Activated CD8-positive, alpha-beta memory T cell treated with anti-CD3 and anti-CD28 coated beads, Interleukin-2, amount 50 U/mL, for 24 hours (primary cell): Measurements from ENCODE around the gene ADAD2.
A peak's percentile ranks its signal among the peaks of the same experiment; 100 is the strongest.

ENCODE experiments used
- DNase-seq: peaks from one replicate; pipeline ENCODE4 v3.0.0-alpha.2; 2020; ENCODE audit errors: extremely low read depth

ADAD2 gene

DNA sequence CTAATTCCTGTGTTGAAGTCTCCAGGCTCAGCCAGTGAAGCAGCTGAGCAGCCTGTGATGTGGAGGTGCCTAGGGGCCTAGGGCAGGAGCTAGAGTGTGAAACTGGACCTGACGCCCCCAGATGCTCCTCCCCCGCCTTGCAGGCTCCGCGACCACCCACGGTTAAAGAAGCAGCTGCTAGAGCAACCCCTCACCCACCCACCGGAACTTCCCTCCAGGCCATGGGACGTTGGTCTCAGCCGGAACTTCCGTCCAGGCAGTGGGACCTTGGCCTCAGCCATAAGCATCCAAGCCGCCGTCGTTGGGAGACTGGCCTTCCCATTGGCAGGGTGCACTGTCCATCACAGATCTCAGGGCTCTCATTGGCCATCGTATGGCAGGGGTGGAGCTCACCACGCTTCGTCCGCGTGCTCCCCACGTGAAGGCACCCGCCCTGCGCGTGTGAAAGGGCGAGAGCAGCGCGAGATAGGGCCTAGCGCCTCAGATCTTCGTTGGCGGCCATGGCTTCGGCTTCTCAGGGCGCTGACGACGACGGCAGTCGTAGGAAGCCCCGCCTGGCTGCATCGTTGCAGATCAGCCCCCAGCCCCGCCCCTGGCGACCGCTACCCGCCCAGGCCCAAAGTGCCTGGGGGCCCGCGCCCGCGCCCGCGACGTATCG lies at the start of gene ADAD2:
TSS of gene ADAD2 (plus strand) at position 427 of the 658 bp plus-strand sequence. CDS start at position 501, 74 bp downstream.
- no peak for DNase-seq

GRCh38 chr16:84143081-84143480 lies 47.9 kb upstream of the ADAD2 start:
- no peak for DNase-seq

DNA sequence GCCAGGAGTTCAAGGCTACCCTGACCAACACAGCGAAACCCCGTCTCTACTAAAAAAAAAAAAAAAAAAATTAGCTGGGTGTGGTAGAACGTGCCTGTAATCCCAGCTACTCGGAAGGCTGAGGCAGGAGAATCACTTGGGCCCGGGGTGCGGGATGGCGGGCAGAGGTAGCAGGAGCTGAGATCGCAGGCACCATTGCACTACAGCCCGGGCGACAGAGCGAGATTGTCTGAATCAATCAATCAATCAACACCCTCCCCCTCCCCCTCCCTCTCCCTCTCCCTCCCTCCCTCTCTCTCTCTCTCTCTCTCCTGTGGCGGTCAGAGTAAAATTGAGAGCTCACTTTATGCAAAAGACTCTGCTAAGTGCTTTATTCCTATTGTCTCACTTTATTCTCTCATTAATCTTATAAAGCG lies 47.2 kb upstream of the ADAD2 start:
- DNase-seq: no peak

GRCh38 chr16:84144209-84144858 lies 46.6 kb upstream of the ADAD2 start:
- no peak for DNase-seq

DNA sequence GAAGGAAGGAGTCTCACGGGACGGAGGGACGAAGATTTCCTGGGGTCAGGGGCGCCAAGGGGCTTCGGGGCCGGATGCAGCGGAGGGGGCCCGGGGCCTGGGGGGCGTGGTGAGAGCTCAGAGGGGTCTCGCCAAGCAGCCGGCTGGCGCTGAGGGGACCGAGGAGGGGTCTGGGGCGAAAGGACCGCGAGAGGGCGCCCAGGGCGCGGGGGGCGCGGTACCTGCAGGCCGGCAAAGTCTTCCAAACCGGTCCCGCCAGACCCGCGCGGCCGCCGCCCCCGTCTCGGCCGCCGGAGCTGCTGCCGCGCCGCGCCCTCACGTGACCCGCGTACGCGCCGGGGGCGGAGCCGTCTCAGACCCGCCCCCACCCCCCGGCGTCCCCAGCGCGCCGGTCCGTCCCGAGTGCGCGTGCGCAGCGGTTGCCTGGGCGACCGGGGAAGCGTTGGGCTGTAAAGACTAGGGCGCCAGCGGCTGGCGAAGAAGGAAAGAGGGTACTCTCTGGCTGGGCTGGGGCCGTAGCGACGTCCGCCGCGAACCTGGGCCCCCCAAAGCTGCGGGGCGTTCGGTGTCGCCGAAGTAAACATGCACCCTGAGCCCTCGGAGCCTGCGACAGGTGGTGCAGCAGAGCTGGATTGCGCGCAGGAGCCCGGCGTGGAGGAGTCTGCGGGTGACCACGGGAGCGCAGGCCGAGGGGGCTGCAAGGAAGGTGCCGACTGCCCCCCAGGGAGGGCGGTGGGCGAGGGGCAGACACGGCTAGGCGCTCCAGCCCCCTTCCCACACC lies 45.9 kb upstream of the ADAD2 start, which contains the start of the genes DNAAF1 and HSDL1:
TSS of gene DNAAF1 (plus strand) at position 450 of the 781 bp plus-strand sequence. CDS start at position 583, 133 bp downstream.
TSS of gene HSDL1 (minus strand) at position 319 of the 781 bp plus-strand sequence. CDS start 13,856 bp downstream, outside the sequence.
- DNase-seq: peak; percentile 70

DNA sequence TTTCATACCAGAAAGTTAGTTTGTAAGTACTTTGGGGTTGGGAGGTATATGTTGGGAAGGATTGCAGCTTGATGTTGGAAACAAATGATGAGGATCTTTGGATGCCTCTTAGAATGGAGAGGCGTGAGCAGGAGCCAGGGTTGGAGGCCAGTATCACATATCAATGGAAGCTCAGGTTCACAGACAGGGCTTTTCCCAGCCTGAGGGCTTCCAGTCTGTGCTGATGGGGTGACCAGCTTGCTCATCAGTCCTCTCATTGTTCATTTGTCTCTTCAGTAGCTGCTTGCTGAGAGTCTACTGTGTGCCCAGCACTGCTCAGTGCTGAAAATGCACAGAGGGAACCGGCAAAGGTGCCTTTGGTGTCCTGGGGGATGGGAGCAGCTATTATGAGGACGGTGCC lies 40.0 kb upstream of the ADAD2 start:
- no peak for DNase-seq

DNA sequence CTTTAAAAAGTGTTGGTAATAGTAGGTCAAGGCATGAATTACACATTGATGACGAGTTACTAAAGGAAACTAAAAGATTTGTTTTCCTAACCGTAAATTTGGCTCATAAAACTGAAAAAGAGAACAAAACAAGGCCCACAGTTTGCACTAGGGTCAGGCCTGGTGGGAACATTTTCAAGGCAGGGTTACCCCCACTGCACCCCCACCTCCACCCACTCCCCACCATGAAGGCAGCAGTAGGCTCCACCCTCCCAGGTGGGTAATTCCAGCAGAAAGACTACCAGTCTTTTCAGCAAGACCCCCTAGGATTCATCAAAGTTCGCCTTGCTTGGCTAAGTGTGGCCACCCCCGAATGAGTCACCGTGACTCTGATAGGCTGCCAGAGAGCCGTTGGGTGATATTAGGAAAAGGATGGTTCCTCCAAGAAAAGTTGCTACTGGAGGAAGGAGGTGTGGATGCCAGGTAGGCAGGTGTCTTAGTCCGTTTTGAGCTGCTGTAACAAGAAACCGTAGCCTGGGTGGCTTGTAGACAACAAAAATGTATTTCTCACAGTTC lies 37.2 kb upstream of the ADAD2 start:
- DNase-seq: no peak

DNA sequence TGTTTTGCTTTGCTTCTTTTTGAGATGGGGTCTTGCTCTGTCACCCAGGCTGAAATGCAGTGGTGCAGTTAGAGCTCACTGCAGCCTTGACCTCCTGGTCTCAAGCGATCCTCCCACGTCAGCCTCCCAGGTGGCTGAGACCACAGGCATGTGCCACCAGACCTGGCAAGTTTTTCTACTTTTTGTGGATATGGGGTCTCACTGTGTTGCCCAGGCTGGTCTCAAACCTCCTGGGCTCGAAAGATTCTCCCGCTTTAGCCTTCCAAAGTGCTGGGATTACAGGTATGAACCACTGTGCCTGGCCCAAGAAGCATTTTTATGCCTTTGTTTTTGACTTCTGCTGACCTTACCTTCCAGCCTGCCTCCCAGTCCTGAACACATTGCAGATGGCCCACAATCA lies 35.7 kb upstream of the ADAD2 start:
- DNase-seq: no peak

DNA sequence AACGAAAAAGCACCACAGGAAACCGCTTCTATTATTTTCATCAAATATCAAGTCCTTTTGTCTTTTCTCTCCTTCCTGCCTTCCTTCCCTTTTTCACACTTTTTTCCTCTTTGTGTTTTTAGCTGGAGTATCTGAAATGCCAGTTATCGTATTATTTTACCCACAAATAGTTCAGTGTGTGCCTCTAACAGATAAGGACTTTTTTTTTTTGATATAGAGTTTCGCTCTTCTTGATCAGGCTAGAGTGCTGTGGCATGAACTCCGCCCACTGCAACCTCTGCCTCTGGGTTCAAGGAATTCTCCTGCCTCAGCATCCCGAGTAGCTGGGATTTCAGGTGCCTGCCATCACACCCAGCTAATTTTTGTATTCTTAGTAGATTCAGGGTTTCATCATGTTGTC lies 35.2 kb upstream of the ADAD2 start:
- no peak for DNase-seq

DNA sequence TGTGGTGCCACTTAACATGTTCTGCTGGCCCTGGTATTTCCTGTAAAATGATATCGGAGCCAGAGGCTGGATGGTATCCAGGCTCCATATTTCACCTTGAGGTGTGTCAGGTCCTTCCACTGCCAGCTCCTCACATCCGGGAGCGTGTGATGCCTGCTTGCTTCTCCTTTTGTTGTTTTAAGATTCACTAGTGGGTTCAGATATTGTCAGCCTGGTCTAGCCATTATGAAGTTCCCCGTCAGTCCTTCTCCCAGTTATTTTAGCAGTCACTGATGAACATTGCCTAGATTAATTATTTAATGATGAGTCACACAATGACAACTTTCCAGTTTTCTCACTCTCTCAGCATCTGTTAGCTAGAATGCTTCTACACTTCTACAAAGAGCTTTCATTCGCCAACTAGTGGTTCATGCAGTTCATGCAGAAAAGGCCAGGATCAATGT lies 34.6 kb upstream of the ADAD2 start:
- DNase-seq: no peak

DNA sequence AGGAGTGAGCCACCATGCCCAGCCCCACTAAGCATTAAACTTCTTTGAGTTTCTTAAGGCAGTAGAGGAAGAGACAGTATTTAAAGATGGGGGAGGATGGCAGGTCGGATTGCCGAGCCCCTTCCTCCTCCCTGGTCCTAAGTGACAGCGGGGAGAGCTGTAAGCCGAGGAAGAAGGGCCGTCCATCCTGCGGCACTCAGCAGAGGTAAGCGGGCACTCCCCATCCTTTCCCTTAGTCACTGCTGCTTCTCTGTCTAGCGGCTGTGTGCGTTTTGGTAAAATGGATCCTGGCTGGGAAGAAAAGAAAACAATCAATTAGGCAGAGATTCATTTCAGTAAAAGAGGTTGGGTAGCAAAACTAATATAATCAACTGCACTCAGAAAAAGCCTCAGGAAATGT lies 31.9 kb upstream of the ADAD2 start:
- no peak for DNase-seq

GRCh38 chr16:84159800-84160199 lies 31.2 kb upstream of the ADAD2 start:
- no peak for DNase-seq

- no peak for DNase-seq
Observed at GRCh38 chr16:84161037-84161436, 29.9 kb upstream of the ADAD2 start.

- DNase-seq: no peak
Observed at GRCh38 chr16:84161801-84162200, 29.2 kb upstream of the ADAD2 start.

- DNase-seq: no peak
Observed at GRCh38 chr16:84165746-84166145, 25.2 kb upstream of the ADAD2 start.

- no peak for DNase-seq
Observed at GRCh38 chr16:84166796-84167695, 23.9 kb upstream of the ADAD2 start.

DNA sequence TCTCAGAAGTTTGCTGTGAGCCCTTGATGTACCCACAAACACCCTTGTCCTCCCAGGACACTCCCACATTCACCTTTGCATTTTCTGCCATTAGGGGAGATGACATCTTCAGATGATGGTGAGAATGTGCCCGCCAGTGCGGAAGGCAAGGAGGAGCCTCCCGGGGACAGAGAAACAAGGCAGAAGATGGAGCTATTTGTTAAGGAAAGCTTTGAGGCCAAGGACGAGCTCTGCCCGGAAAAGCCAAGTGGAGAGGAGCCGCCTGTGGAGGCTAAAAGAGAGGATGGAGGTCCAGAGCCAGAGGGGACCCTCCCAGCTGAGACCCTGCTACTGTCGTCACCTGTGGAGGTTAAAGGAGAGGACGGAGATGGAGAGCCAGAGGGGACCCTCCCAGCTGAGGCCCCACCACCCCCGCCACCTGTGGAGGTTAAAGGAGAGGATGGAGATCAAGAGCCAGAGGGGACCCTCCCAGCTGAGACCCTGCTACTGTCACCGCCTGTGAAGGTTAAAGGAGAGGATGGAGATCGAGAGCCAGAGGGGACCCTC lies 21.1 kb upstream of the ADAD2 start:
- no peak for DNase-seq

DNA sequence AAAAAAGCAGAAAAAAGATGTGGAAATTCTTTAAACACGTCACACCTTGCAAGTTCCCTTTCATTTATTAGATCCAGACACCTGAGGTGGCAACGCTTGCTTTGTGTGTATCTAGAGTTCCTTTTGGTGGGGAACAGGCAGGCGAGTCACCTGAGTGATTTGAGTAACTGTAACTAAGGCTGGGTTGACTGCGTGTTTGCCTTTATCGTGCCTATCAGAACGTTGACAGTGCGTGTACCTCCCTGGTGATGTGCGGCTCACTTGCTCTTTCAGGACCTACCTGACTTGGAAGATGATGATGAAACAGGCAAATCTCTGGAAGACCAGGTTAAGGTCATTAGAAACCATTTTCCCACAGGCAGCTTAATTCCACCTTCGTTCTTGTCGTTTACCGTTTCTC lies 16.6 kb upstream of the ADAD2 start:
- DNase-seq: no peak

DNA sequence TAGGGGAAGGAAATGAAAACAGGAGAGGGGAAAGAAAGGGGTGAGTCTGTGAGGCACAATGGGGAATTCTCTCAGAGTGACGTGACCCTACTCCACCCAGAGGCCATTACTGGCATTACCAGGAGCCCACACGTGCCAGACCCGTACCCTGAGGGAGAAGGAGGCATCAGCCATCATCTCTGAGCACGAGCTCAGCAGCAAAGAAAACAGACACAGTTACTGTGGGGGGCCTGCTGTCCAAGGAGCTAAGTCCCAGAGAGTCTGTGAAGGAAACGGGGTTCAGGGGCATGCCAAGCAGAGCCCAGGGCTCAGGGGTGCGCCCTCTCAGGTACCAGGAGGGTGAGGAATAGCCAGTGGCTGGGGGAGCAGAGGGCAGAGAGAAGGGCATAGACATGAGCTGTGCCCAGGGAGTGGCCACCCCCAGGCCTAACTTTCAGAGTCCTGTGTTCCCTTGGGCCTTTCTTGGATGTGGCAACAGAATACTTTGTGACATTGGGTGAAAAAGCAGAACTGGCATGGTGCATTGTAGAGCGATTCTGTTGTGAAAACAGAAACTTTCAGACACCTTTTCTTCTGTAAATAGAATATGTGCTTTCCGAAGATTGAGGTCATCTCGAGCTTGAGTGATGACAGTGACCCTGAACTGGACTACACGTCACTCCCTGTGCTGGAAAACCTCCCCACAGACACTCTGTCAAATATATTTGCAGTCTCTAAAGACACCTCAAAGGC lies 15.4 kb upstream of the ADAD2 start:
- DNase-seq: peak; percentile 49
